Liver (tissue), 3 donors: Measurements from ENCODE around the gene DNAH7.

Experiments
- ATF3 ChIP-seq: IDR thresholded peaks from 2 replicates; pipeline ENCODE4 v1.6.1; 2016; ENCODE audit warnings: antibody characterized with exemption
- CTCF ChIP-seq: fragments of 150-350 bp; IDR thresholded peaks from 2 replicates; pipeline ENCODE4 v1.5.1; 2017; ENCODE audit warnings: improper control_type of control experiment, low read depth, low read length; ENCODE audit not compliant: missing input control
- GABPA ChIP-seq, 2 donors: IDR thresholded peaks in 1 of 2; conservative IDR thresholded peaks in 1 of 2; 2 replicates each; pipeline ENCODE4 v1.6.1; 2016; ENCODE audit warnings: antibody characterized with exemption in 2 of 2, mild to moderate bottlenecking in 1 of 2, moderate library complexity in 1 of 2
- JUND ChIP-seq, 2 donors: IDR thresholded peaks; 2 replicates each; pipeline ENCODE4 v1.6.1; 2016; ENCODE audit warnings: antibody characterized with exemption in 2 of 2
- MAX ChIP-seq: IDR thresholded peaks from 2 replicates; pipeline ENCODE4 v1.6.1; 2016; ENCODE audit warnings: antibody characterized with exemption
- RAD21 ChIP-seq, 2 donors: IDR thresholded peaks; 2 replicates each; pipeline ENCODE4 v1.6.1; 2016; ENCODE audit warnings: antibody characterized with exemption in 2 of 2, mild to moderate bottlenecking in 2 of 2
- REST ChIP-seq: IDR thresholded peaks from 2 replicates; pipeline ENCODE4 v1.6.1; 2016; ENCODE audit warnings: antibody characterized with exemption, mild to moderate bottlenecking
- SP1 ChIP-seq: IDR thresholded peaks from 2 replicates; pipeline ENCODE4 v1.6.1; 2018; ENCODE audit warnings: antibody characterized with exemption, mild to moderate bottlenecking
- TAF1 ChIP-seq: conservative IDR thresholded peaks from 2 replicates; pipeline ENCODE4 v1.6.1; 2016; ENCODE audit warnings: antibody characterized with exemption, mild to moderate bottlenecking
- YY1 ChIP-seq: IDR thresholded peaks from 2 replicates; pipeline ENCODE4 v1.6.1; 2016; ENCODE audit warnings: antibody characterized with exemption, mild to moderate bottlenecking
- ZBTB33 ChIP-seq: IDR thresholded peaks from 2 replicates; pipeline ENCODE4 v1.6.1; 2016; ENCODE audit warnings: antibody characterized with exemption
- donor health status: healthy.
- donor health status: healthy.

- TF ChIP-seq CTCF (no peak), MAX (no peak), JUND (IDR thresholded peaks at IDR 0.05) (no peak), SP1 (no peak), GABPA (IDR thresholded peaks at IDR 0.05 in 1 of 2, conservative IDR thresholded peaks at IDR 0.05 in 1 of 2) (no peak), TAF1 (no peak), YY1 (no peak), ATF3 (no peak), REST (no peak), ZBTB33 (no peak), RAD21 (IDR thresholded peaks at IDR 0.05) (no peak)
Observed at GRCh38 chr2:195995499-195995898, 73.1 kb downstream of the DNAH7 start.
